ENCODE results near the gene ERC1. TPM values are rescaled to one million over a fixed set of nuclear protein-coding genes. Genes with fewer than 3 reads are reported as not detected.

The ERC1 gene
- total RNA-seq, 2 experiments from 2014 or later = 40.1 to 49.6 TPM

DNA sequence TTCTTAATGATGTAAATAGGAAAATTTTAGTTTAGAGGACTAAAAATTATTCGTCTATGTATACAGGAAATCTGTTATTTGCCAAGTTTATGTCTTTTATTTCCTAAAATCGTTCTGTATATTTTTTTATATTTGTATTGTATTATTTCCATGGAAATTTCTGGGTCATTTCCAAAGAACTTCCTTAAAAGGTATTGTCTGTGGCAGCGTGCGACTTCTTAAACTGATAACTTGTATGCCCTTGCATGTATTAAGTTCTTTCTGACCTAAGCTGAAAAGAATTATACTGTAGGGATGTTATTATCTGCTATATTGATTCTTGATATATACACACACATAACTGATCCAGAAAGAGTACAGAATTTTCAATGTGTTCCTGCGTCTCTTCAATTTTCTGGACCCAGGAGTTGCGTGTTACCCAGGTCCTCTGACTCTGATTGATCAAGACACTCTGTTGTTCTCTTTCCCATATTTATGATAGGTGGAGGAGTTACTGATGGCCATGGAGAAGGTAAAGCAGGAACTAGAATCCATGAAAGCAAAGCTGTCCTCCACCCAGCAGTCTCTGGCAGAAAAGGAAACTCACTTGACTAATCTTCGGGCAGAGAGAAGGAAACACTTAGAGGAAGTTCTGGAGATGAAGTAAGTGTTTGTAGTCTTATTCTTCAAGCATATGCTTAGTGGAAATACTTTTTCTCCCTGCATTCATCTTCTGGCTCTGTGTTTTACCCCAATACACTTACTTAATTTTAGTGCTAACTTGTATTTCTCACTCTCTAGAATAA is 298.5 kb downstream of the ERC1 start:
- H3K4me1 ChIP-seq (ENCODE audit: insufficient read depth, low read length) = no peaks in the 10 kb centered on the region
- no peaks in the 10 kb centered on the region for H3K27me3 ChIP-seq (ENCODE audit: control insufficient read depth in 1 of 2, insufficient read depth in 2 of 2, low read length in 2 of 2)
- no peak overlapping the region for H3K27ac ChIP-seq (ENCODE audit: low read depth in 1 of 2, low read length in 2 of 2)
- no peaks in the 10 kb centered on the region for H3K27me3 Mint-ChIP-seq
- POLR2A ChIA-PET = no interaction called here
- H3K4me3 ChIP-seq (ENCODE audit: low read length) = no peak overlapping the region
- TF ChIP-seq, protein P1, sequence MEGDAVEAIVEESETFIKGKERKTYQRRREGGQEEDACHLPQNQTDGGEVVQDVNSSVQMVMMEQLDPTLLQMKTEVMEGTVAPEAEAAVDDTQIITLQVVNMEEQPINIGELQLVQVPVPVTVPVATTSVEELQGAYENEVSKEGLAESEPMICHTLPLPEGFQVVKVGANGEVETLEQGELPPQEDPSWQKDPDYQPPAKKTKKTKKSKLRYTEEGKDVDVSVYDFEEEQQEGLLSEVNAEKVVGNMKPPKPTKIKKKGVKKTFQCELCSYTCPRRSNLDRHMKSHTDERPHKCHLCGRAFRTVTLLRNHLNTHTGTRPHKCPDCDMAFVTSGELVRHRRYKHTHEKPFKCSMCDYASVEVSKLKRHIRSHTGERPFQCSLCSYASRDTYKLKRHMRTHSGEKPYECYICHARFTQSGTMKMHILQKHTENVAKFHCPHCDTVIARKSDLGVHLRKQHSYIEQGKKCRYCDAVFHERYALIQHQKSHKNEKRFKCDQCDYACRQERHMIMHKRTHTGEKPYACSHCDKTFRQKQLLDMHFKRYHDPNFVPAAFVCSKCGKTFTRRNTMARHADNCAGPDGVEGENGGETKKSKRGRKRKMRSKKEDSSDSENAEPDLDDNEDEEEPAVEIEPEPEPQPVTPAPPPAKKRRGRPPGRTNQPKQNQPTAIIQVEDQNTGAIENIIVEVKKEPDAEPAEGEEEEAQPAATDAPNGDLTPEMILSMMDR (IDR thresholded peaks at IDR 0.05) = no peak
- H3K9me3 ChIP-seq (ENCODE audit: control insufficient read depth in 1 of 2, insufficient read depth in 1 of 2, low read length in 2 of 2) = no peaks in the 10 kb centered on the region
- no peaks in the 10 kb centered on the region for H3K9me3 Mint-ChIP-seq
- H3K4me1 Mint-ChIP-seq (ENCODE audit: low read depth) = no peaks in the 10 kb centered on the region
- intact Hi-C loops (cut with DNase I, micrococcal nuclease) = loop anchor here in 1 of 2 experiments (10.0 kb wide), 1 partner anchor 145 kb away; no protein-coding TSS in a partner anchor
- peaks cover 17% of the 10 kb centered on the region for H3K36me3 ChIP-seq (ENCODE audit: insufficient read depth, low read length)
- no peak overlapping the region for H3K27ac Mint-ChIP-seq
- CTCF ChIA-PET = no interaction called here
- H3K36me3 Mint-ChIP-seq (ENCODE audit: low read depth) = peaks cover 48% of the 10 kb centered on the region
- DNase-seq (peak in 1 of 14 experiments; percentile 6), ATAC-seq (ENCODE audit: poor library complexity) (no peak)
- H3K4me3 Mint-ChIP-seq = no peak overlapping the region

DNA sequence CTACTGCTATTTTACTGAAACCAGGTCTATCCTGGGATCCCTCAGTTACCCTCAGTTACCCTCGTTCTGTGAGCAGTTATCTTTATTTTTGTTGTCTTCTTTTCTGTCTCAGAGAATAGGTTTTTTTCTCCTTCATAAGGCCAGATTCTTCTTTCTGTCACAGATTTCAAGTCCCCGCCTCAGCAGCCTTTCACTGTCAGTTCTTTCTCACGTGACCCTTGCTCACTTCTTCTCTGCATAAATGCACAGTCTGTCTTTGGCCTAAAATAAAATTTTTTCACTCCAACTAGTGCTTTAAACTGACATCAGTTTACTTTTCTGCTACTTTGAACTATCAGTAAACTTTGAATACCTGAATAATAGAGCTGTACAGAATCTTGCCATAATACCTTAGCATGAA is 299.7 kb downstream of the ERC1 start:
- no peaks in the 10 kb centered on the region for H3K4me1 Mint-ChIP-seq (ENCODE audit: low read depth)

DNA sequence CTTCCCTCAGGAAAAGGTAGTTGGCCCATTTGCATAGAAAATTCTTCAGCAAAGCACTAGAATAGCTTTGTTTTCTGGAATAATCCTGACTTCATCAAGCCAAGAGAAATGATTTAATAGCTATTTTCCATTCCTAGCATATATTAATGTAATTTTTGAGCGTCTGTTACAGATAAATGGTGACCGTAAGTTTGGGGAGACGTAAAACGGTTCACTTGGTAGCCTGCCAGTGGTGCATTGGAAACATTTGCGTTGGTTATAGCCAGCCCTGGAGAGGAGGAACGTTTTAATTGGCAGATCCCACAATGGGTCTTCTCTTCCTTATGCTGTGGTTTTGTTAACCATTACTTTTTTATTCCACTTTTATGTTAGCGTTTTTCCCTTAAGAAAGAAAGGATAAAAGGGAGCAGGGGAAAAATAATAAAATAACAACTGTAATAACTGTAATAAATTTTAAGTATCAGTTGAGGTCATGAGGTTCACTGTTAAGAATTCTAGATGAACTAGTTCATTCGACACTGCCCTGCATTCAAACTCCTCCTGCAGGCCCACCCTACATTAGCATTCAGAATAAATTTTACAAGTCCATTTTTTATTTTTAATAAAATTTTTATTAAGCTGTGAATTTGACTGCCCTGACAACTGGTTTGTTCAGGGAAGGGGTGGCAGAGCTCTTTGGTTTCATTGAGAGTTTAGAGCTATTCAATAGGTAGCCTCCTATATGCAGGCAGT is 300.7 kb downstream of the ERC1 start:
- Histone ChIP-seq H3K4me3 (ENCODE audit: low read length) (no peak overlapping the region), H3K9me3 (ENCODE audit: control insufficient read depth in 1 of 2, insufficient read depth in 1 of 2, low read length in 2 of 2) (no peaks in the 10 kb centered on the region), H3K36me3 (ENCODE audit: insufficient read depth, low read length) (peaks cover 17% of the 10 kb centered on the region), H3K27me3 (ENCODE audit: control insufficient read depth in 1 of 2, insufficient read depth in 2 of 2, low read length in 2 of 2) (no peaks in the 10 kb centered on the region), H3K4me1 (ENCODE audit: insufficient read depth, low read length) (no peaks in the 10 kb centered on the region), H3K27ac (ENCODE audit: low read depth in 1 of 2, low read length in 2 of 2) (no peak overlapping the region)
- no peak overlapping the region for H3K4me3 Mint-ChIP-seq
- no peaks in the 10 kb centered on the region for H3K4me1 Mint-ChIP-seq (ENCODE audit: low read depth)
- intact Hi-C loops (cut with DNase I, micrococcal nuclease) = loop anchor here in 1 of 2 experiments (10.0 kb wide), 1 partner anchor 147 kb away; no protein-coding TSS in a partner anchor
- ChIA-PET CTCF (no interaction called here), POLR2A (no interaction called here)
- TF ChIP-seq, protein P1 (IDR thresholded peaks at IDR 0.05) = no peak
- H3K36me3 Mint-ChIP-seq (ENCODE audit: low read depth) = peaks cover 58% of the 10 kb centered on the region
- no peak overlapping the region for H3K27ac Mint-ChIP-seq
- ATAC-seq (ENCODE audit: poor library complexity) = no peak
- no peak for DNase-seq
- no peaks in the 10 kb centered on the region for H3K9me3 Mint-ChIP-seq
- no peaks in the 10 kb centered on the region for H3K27me3 Mint-ChIP-seq

More for the DNA sequence above, 299.7 kb downstream of the ERC1 start:
- no peak overlapping the region for H3K4me3 Mint-ChIP-seq
- no peak for ATAC-seq (ENCODE audit: poor library complexity)
- H3K4me3 ChIP-seq (ENCODE audit: low read length) = no peak overlapping the region
- H3K36me3 Mint-ChIP-seq (ENCODE audit: low read depth) = peaks cover 50% of the 10 kb centered on the region
- TF ChIP-seq, protein P1 (IDR thresholded peaks at IDR 0.05) = no peak
- H3K27me3 Mint-ChIP-seq = no peaks in the 10 kb centered on the region
- intact Hi-C loops (cut with DNase I, micrococcal nuclease) = loop anchor here in 1 of 2 experiments (10.0 kb wide), 1 partner anchor 146 kb away; no protein-coding TSS in a partner anchor
- H3K9me3 ChIP-seq (ENCODE audit: control insufficient read depth in 1 of 2, insufficient read depth in 1 of 2, low read length in 2 of 2) = no peaks in the 10 kb centered on the region
- H3K36me3 ChIP-seq (ENCODE audit: insufficient read depth, low read length) = peaks cover 17% of the 10 kb centered on the region
- H3K27ac ChIP-seq (ENCODE audit: low read depth in 1 of 2, low read length in 2 of 2) = no peak overlapping the region
- ChIA-PET CTCF (no interaction called here), POLR2A (no interaction called here)
- H3K27me3 ChIP-seq (ENCODE audit: control insufficient read depth in 1 of 2, insufficient read depth in 2 of 2, low read length in 2 of 2) = no peaks in the 10 kb centered on the region
- no peaks in the 10 kb centered on the region for H3K9me3 Mint-ChIP-seq
- H3K27ac Mint-ChIP-seq = no peak overlapping the region
- H3K4me1 ChIP-seq (ENCODE audit: insufficient read depth, low read length) = no peaks in the 10 kb centered on the region
- no peak for DNase-seq
